Stomach smooth muscle (tissue), 2 donors: ENCODE results near the gene CNKSR3.

ENCODE experiments used
- H3K27ac ChIP-seq: one replicate; pipeline ENCODE4 v1.7.0; 2013; ENCODE audit warnings: mild to moderate bottlenecking, low read length, inconsistent platforms
- H3K27me3 ChIP-seq, 2 donors: one replicate each; pipeline ENCODE4 v1.7.0; 2013; ENCODE audit warnings: low read length in 2 of 2; ENCODE audit not compliant: insufficient read depth in 2 of 2, control insufficient read depth in 1 of 2
- H3K36me3 ChIP-seq, 2 donors: one replicate each; pipeline ENCODE4 v1.7.0; 2013; ENCODE audit warnings: low read length in 2 of 2; ENCODE audit not compliant: control insufficient read depth in 2 of 2, insufficient read depth in 2 of 2
- H3K4me1 ChIP-seq: one replicate; pipeline ENCODE4 v1.7.0; 2013; ENCODE audit warnings: low read length; ENCODE audit not compliant: control insufficient read depth, insufficient read depth
- H3K4me3 ChIP-seq, 2 donors: one replicate each; pipeline ENCODE4 v1.7.0; 2013; ENCODE audit warnings: low read length in 2 of 2
- H3K9ac ChIP-seq, 2 donors: one replicate each; pipeline ENCODE4 v1.7.0; 2013; ENCODE audit warnings: low read length in 2 of 2, mild to moderate bottlenecking in 1 of 2
- H3K9me3 ChIP-seq, 2 donors: one replicate each; pipeline ENCODE4 v1.7.0; 2013; ENCODE audit warnings: low read length in 2 of 2; ENCODE audit not compliant: control insufficient read depth in 2 of 2
- donor health status: healthy.
- donor health status: Pancreatic carcinoma.

Gene CNKSR3

GRCh38 chr6:154433477-154434241 is 76.8 kb downstream of the CNKSR3 start:
- Histone ChIP-seq H3K9me3 (no peaks in the 10 kb centered on the region), H3K4me3 (no peak overlapping the region), H3K9ac (no peak overlapping the region), H3K27ac (no peak overlapping the region), H3K4me1 (peaks cover 2% of the 10 kb centered on the region), H3K36me3 (peaks cover 7 to 10% of the 10 kb centered on the region in 2 donors), H3K27me3 (no peaks in the 10 kb centered on the region)

- Histone ChIP-seq H3K27me3 (no peaks in the 10 kb centered on the region), H3K36me3 (peaks cover 10 to 13% of the 10 kb centered on the region in 2 donors), H3K27ac (no peak overlapping the region), H3K4me3 (no peak overlapping the region), H3K4me1 (peaks cover 2% of the 10 kb centered on the region), H3K9me3 (no peaks in the 10 kb centered on the region), H3K9ac (no peak overlapping the region)
Observed at GRCh38 chr6:154432533-154433476, 77.7 kb downstream of the CNKSR3 start.

GRCh38 chr6:154430481-154430919 is 80.0 kb downstream of the CNKSR3 start:
- H3K27ac ChIP-seq = no peak overlapping the region
- no peaks in the 10 kb centered on the region for H3K9me3 ChIP-seq
- H3K36me3 ChIP-seq = peaks cover 13 to 14% of the 10 kb centered on the region in 2 donors

DNA sequence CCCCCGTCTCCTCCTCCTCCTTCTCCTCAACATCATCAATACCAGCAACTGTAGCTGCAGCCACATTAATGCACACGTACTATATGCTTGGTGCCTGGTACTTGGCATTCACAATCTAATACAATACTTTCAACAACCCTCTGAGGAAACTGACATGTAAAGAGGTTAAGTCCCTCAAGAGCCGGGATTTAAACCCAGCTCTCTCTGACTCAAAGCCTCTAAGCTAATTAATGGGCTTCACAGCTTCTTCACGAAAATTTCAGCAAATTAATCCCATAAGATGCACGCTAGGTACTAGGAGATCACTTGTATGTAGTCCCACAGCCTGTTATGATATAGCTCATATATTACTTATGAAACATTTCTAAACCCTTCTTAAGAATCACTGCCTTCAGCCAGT is 80.8 kb downstream of the CNKSR3 start:
- no peaks in the 10 kb centered on the region for H3K9me3 ChIP-seq
- H3K4me3 ChIP-seq = no peak overlapping the region
- peaks cover 14 to 15% of the 10 kb centered on the region in 2 donors for H3K36me3 ChIP-seq
- H3K27me3 ChIP-seq = no peaks in the 10 kb centered on the region
- H3K27ac ChIP-seq = no peak overlapping the region
- H3K4me1 ChIP-seq = no peaks in the 10 kb centered on the region
- no peak overlapping the region for H3K9ac ChIP-seq

More at GRCh38 chr6:154430481-154430919, 80.0 kb downstream of the CNKSR3 start:
- no peak overlapping the region for H3K4me3 ChIP-seq
- peaks cover 2% of the 10 kb centered on the region for H3K4me1 ChIP-seq
- H3K9ac ChIP-seq = no peak overlapping the region
- H3K27me3 ChIP-seq = no peaks in the 10 kb centered on the region

DNA sequence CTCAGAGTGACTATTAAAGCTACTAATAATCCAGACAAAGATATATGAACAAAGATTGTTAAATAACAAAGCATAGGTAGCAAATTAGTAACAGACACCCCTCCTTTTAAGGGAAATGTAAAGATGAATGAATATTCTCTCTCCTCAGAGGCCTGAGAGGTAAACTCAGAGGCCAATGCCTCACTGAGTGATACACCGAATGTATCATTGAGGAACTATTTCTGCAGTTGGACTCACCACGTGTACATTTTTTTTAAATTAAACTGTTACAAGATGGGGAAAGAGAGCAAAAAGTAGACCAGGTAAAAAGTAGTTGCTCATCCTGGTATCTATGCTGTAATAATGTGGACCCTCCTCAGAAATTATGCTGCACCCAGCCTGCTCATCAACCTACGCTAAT is 81.6 kb downstream of the CNKSR3 start:
- H3K9ac ChIP-seq = no peak overlapping the region
- H3K9me3 ChIP-seq = no peaks in the 10 kb centered on the region
- peaks cover 14 to 15% of the 10 kb centered on the region in 2 donors for H3K36me3 ChIP-seq
- no peaks in the 10 kb centered on the region for H3K4me1 ChIP-seq
- H3K27ac ChIP-seq = no peak overlapping the region
- H3K27me3 ChIP-seq = no peaks in the 10 kb centered on the region
- H3K4me3 ChIP-seq = no peak overlapping the region

DNA sequence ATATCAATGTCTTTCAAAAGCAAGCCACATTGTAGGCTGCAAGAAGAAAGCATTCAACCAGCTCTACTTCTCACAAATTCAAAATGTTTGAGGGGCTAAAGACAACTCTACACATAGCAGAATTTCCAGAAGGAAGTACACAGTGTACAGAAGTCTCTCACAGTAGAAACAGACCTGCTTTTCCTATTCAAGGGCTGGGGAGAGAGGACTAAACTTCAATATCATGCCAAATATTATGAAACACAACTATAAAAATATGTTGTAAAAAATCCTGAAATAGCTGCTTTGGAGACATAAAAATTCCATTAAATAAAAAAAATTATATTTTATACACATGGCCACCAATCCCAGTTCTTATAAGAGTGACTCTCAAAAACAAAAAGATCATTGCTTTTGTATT is 83.0 kb downstream of the CNKSR3 start:
- Histone ChIP-seq H3K9ac (no peak overlapping the region), H3K9me3 (no peaks in the 10 kb centered on the region), H3K36me3 (peaks cover 15% of the 10 kb centered on the region in 2 donors), H3K27me3 (no peaks in the 10 kb centered on the region), H3K27ac (no peak overlapping the region), H3K4me3 (no peak overlapping the region), H3K4me1 (no peaks in the 10 kb centered on the region)

GRCh38 chr6:154426997-154427396 is 83.5 kb downstream of the CNKSR3 start:
- no peaks in the 10 kb centered on the region for H3K9me3 ChIP-seq
- H3K27me3 ChIP-seq = no peaks in the 10 kb centered on the region
- H3K4me1 ChIP-seq = no peaks in the 10 kb centered on the region
- H3K9ac ChIP-seq = no peak overlapping the region
- no peak overlapping the region for H3K4me3 ChIP-seq
- peaks cover 15 to 18% of the 10 kb centered on the region in 2 donors for H3K36me3 ChIP-seq
- H3K27ac ChIP-seq = no peak overlapping the region

DNA sequence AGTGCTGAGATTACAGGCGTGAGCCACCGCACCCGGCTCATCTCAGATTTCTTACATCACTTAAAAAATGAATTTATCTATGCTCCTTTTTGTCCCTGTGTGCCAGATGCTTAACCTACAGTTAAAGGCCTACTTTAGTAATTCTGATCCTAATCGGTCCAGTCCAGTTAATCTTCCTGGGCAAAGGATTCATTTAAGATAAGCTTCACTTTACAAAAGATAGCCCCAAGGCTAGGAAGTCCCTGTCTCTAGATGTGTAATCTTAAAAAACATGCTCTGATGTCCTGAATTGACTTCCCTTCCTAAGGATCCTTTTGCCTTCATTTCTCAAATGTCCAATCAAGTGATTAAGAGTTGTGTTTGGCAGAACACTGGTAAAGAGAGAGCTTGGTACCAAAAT is 85.5 kb downstream of the CNKSR3 start:
- H3K27ac ChIP-seq = no peak overlapping the region
- no peaks in the 10 kb centered on the region for H3K4me1 ChIP-seq
- no peaks in the 10 kb centered on the region for H3K27me3 ChIP-seq
- H3K9ac ChIP-seq = no peak overlapping the region
- no peaks in the 10 kb centered on the region for H3K9me3 ChIP-seq
- peaks cover 18 to 27% of the 10 kb centered on the region in 2 donors for H3K36me3 ChIP-seq
- H3K4me3 ChIP-seq = no peak overlapping the region

- Histone ChIP-seq H3K27me3 (no peaks in the 10 kb centered on the region), H3K9me3 (no peaks in the 10 kb centered on the region), H3K36me3 (peaks cover 15 to 16% of the 10 kb centered on the region in 2 donors), H3K9ac (no peak overlapping the region), H3K27ac (no peak overlapping the region), H3K4me3 (no peak overlapping the region), H3K4me1 (peaks cover 20% of the 10 kb centered on the region)
Observed at GRCh38 chr6:154414021-154414813, 96.3 kb downstream of the CNKSR3 start.

DNA sequence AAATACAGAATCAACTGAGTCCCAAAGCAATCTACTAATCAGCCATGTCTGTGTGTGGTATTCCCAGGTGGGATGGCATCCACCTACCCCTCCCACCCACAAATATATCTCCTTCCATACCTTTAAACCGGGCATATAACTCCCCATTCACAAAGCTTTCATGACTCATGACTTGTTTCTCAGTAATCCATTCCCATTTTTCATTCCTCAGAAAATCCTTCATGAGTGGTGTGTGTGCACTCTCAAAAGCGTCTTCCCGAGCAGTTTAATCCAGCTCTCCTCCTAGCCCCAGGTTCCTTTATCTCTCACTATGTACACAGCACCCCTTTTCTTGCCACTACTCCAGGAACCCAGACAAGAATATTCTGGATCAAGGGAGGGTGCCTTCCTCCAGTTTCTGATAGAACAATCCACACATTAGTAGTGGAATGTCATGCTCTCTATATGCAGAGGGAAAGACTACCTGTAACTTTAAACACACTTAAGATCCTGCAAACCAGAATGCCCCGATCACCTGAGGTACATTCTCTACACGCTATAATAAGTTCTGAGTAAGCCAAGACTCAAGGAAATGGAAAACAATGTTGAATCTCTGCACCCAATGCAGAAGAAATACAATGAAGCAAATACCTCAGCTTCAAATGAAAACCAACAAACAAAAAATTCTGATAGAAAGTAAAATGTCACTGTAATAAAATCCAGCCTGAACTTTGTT is 98.2 kb downstream of the CNKSR3 start:
- H3K9ac ChIP-seq = no peak overlapping the region
- H3K36me3 ChIP-seq = peaks cover 10% of the 10 kb centered on the region in 2 donors

More for the DNA sequence above, 98.2 kb downstream of the CNKSR3 start:
- Histone ChIP-seq H3K4me3 (no peak overlapping the region), H3K4me1 (peaks cover 23% of the 10 kb centered on the region), H3K9me3 (no peaks in the 10 kb centered on the region), H3K27me3 (no peaks in the 10 kb centered on the region), H3K27ac (no peak overlapping the region)
